NCI-H2196 (cell line): ENCODE results near the gene CALY.

Source experiments
- DNase-seq: peaks from one replicate; lab custom pipeline; 2025; ENCODE audit not compliant: unreplicated experiment; lab: John Stamatoyannopoulos, UW

CALY gene

DNA sequence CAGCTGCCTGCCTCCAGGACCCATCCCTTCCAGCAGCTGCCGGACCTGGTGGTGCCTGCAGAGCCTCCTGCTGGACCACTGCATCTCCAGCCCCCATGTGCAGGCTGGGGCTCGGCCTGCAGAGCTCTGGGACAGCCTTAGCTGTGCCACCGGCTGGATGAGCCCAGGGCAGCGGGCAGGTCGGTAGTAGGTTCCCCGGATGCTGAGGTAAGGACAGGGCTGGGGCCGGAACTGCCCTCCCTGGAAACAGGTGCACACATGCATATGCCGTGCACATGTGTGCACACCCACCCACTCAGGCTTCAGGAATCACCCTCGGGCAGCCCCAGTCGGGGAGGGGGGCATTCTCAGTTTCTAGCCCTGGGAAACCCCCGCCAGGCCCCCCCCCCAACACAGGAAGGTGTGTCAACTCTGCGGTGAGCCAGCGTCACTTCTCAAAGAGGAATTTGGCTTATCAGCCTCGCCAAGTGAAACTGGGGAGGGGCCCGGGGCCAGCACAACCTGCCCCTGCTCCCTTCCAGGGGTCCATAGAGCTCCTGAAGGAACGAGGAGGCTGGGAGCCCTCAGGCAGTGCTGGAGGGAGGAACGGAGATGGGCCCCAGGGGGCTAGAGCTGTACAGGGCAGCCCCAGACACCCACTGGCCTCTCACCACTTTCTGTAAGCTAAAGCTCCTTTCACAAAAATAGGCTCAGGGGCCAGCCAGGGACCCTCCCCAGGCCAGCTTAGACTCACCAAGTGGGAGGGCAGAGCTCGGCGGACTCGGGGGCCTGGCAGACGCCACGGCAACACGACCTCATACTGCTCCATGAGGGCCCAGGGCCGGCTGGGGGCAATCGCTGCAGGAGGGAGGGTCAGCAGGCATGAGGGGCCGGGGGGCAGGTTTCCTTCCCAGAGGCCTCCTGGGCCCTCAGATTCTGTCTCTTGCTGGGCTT lies 61.7 kb downstream of the CALY start:
- no peak for DNase-seq
